Measurements from ENCODE around the gene PIEZO1. TPM values are rescaled to one million over a fixed set of nuclear protein-coding genes. Genes with fewer than 3 reads are reported as not detected.

Gene PIEZO1
- total and polyA plus RNA-seq, 8 donors = 75.3 to 193 (median 103) TPM

DNA sequence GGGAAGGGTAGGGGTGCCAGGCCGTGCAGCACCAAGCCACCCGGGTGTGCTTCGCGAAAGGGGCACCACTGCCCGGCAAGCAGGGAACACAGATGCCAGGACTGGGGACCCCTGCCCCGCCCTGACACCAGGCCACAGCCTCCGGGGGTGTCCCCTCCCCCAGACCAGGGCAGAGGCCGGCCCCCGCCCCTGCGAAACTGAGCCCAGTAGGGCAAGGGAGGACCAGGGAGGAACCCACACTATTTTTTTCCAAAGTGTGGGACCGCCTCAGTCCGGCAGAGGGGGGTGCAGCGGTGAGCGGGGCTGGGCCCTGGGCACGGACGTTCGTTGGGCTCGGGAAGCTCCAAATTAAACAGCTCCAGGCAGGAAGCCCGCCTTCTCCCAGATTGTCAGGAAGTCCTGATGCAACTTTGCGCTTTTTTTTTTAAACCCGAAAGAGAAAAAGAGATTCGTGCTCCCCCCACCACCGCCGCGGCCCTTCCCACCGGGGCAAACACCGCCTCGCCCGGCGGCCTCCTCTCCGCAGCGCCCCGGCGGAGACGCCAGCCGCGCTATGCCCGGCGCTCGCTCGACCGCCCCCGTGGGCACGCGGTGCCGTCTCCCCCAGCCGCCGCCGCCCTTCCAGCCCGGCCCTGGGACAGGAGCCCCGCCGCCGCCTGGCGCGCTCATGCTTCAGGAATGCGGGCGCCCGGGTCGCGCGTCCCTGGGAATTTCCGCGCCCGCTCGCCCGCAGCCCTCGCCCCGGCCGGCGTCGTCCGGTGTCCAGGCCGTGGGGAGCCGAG is 755 bp downstream of the PIEZO1 start:
- peak overlapping the region; percentile 89 to 90 for H3K27ac ChIP-seq
- TF ChIP-seq, protein P1, sequence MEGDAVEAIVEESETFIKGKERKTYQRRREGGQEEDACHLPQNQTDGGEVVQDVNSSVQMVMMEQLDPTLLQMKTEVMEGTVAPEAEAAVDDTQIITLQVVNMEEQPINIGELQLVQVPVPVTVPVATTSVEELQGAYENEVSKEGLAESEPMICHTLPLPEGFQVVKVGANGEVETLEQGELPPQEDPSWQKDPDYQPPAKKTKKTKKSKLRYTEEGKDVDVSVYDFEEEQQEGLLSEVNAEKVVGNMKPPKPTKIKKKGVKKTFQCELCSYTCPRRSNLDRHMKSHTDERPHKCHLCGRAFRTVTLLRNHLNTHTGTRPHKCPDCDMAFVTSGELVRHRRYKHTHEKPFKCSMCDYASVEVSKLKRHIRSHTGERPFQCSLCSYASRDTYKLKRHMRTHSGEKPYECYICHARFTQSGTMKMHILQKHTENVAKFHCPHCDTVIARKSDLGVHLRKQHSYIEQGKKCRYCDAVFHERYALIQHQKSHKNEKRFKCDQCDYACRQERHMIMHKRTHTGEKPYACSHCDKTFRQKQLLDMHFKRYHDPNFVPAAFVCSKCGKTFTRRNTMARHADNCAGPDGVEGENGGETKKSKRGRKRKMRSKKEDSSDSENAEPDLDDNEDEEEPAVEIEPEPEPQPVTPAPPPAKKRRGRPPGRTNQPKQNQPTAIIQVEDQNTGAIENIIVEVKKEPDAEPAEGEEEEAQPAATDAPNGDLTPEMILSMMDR (IDR thresholded peaks at IDR 0.05) = peak; percentile 43 to 45
- peak overlapping the region; percentile 47 to 70 for H3K4me3 ChIP-seq
- no peaks in the 10 kb centered on the region for H3K27me3 ChIP-seq
- DNase-seq (peak; percentile 67 to 89 (median 78)), ATAC-seq (peak; percentile 62)
- no peaks in the 10 kb centered on the region for H3K9me3 ChIP-seq
- H3K36me3 ChIP-seq = no peaks in the 10 kb centered on the region
- intact Hi-C loops (cut with DNase I) = loop anchor here in 1 of 2 donors (5.0 kb wide), 1 partner anchor 37 kb away; no protein-coding TSS in a partner anchor
- H3K4me1 ChIP-seq = peaks cover 42 to 57% of the 10 kb centered on the region in 2 donors

DNA sequence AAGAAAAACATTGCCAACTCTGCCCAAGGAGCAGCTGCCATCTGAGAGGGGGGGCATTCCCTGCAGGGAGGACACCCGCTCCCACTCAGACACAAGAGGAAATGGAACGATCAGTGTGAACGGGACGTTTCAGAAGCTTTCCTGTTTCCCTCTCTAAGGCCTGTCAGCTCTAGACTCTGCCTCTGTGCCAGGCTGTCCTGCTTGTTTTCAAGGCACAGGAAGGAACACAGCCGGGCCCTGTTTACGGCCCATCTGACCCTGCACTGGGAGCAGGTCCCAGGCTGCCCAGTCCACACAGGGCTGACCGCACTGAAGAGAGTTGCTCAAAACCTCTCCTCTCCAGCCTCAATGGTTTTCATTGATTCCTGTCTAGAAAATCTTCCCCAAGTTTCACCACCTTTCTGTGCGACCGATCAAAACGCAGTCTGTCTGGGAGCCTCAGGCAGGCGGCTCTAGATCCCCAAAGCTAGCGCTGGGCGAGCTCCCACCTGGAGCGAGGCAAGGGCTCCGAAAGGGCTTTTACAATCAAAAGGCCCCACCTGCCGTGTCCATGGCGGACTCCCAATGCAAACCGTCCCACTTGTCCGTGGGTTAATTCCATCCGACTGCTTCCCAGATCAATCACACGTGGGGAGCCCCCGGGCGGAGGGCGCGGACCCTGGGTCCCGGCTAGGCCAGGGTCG is 1.5 kb downstream of the PIEZO1 start:
- TF ChIP-seq, protein P1 (IDR thresholded peaks at IDR 0.05) = no peak
- peaks cover 42 to 63% of the 10 kb centered on the region in 2 donors for H3K4me1 ChIP-seq
- H3K4me3 ChIP-seq = peak overlapping the region; percentile 47 to 70
- ATAC-seq (peak; percentile 16), DNase-seq (peak in 1 of 4 donors; percentile 77)
- peak overlapping the region; percentile 89 to 90 for H3K27ac ChIP-seq
- intact Hi-C loops (cut with DNase I) = loop anchor here in 1 of 2 donors (5.0 kb wide), 1 partner anchor 36 kb away; no protein-coding TSS in a partner anchor
- no peaks in the 10 kb centered on the region for H3K27me3 ChIP-seq
- H3K9me3 ChIP-seq = no peaks in the 10 kb centered on the region
- H3K36me3 ChIP-seq = no peaks in the 10 kb centered on the region

DNA sequence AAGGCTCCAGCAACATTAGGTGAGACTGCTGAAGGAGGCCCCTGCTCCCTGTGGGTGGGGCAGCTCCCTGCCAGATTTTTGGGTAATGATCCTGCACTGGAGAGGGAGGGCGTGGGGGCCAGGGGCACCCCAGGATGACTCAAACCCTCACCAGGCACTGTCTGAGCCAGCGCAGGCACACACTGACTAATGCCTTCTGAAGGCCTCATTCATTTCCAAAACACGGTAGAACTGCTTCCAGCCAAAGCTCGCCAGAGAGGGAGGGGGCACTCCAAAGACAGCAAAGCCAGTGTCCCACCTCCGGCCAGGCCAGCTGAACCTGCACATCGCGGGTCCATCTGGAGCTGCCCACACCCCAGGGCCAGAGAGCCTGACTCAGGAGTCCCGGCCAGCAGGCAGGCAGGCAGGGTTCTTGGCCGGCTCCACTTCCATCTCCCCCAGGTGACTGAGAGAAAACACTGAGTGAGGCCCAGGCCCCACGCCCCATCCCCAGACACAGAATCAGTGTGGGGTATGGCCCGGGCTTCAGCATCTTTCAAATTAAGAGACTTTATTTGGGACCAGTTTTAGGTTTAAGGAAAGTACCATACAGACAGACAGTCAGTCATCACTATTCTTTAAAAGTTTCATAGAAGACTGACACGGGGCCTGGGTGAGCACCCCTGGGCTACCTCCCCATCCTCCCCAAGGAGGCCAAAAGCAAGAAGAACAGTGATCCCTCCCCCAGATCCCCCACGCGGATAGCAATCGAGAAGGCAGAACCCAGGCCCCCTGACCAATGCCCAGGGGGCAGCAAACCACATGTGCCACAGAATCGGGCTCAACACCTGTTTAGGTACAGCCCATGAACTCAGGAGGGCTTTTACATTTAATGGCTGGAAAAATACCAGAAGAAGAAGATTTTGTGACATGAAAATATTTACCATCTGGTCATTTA is 2.3 kb downstream of the PIEZO1 start:
- H3K4me3 ChIP-seq = peak overlapping the region; percentile 47 to 70
- intact Hi-C loops (cut with DNase I) = loop anchor here in 1 of 2 donors (5.0 kb wide), 1 partner anchor 35 kb away; no protein-coding TSS in a partner anchor
- H3K27me3 ChIP-seq = no peaks in the 10 kb centered on the region

DNA sequence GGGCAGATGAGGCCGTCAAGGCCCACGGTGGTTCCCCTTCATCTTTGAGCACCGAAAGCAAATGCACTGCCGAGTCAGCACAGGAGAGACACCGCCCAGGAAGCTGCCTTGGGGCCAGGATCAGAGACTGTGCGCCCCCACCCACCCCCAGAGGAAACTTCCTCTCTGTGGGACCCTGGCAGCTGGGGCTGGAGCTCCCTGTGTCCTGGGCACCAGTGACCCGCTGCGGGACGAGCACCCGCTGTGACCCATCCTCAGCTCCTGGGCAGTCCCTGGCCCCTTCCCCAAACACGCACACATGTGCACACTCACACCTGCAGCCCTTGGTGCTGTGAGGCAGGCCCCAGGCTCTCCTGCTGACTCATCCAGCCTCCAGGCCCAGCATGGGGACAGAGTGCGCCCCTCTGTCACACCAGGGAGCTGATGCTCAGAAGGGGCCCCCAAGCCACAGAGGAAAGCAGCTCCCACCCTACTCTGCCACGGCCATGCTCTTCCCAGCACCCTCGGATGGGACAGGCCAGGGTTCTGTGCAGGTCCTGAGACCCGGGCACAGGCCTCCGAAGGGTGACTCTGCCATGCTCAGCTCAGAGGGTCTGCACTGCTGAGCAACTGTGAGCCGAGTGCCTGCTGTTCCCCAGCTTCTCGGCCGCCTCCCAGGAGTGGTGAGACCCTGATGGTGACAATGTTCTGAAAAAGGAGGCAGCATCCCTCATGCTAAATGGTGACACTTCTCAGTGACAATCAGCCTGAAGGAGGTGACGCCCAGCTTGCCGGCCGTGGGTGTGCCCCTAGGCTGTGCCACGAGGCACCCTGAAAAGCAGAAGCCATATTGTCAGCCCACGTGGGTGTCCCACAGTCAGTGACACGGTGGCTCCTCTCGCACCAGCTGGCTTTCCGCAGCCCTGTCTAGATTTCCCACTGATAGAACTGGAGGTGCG is 3.6 kb downstream of the PIEZO1 start:
- peak; percentile 9 for ATAC-seq
- Histone ChIP-seq H3K27me3 (no peaks in the 10 kb centered on the region), H3K27ac (peak overlapping the region in 1 of 2 donors; percentile 90), H3K9me3 (no peaks in the 10 kb centered on the region), H3K36me3 (peaks cover 0 to 6% of the 10 kb centered on the region in 2 donors), H3K4me1 (peaks cover 42 to 74% of the 10 kb centered on the region in 2 donors), H3K4me3 (peak overlapping the region in 1 of 2 donors; percentile 22)
- peak in 2 of 4 donors; percentile 76 to 88 for DNase-seq
- intact Hi-C loops (cut with DNase I) = loop anchor here in 1 of 2 donors (5.0 kb wide), 1 partner anchor 34 kb away; no protein-coding TSS in a partner anchor
- TF ChIP-seq, protein P1 (IDR thresholded peaks at IDR 0.05) = no peak

More for the DNA sequence above, 2.3 kb downstream of the PIEZO1 start:
- ATAC-seq = peak; percentile 3
- H3K9me3 ChIP-seq = no peaks in the 10 kb centered on the region
- H3K4me1 ChIP-seq = peaks cover 42 to 69% of the 10 kb centered on the region in 2 donors
- peak in 1 of 4 donors; percentile 82 for DNase-seq
- no peaks in the 10 kb centered on the region for H3K36me3 ChIP-seq
- peak overlapping the region; percentile 89 to 90 for H3K27ac ChIP-seq
- TF ChIP-seq, protein P1 (IDR thresholded peaks at IDR 0.05) = no peak

Measured in left lung (tissue), 10 donors.